GM23248 (cell line): ENCODE measurements around the gene HINT1. TPM values are rescaled to one million over a fixed set of nuclear protein-coding genes. Genes with fewer than 3 reads are reported as not detected.

Experiments used
- DNase-seq: peaks from one replicate; pipeline ENCODE4 v3.0.0-alpha.2; 2015
- H2AFZ ChIP-seq: fragments of 200-600 bp; sonication (generic); 2 replicates; pipeline ENCODE4 v1.6.1; 2016; ENCODE audit warnings: antibody characterized with exemption
- H3F3A ChIP-seq: fragments of 200-600 bp; sonication (generic); 2 replicates; pipeline ENCODE4 v1.6.1; 2016; ENCODE audit warnings: mild to moderate bottlenecking, antibody characterized with exemption, mixed run types; ENCODE audit not compliant: insufficient read depth
- H3K27ac ChIP-seq: fragments of 200-600 bp; sonication (generic); 2 replicates; pipeline ENCODE4 v1.5.1; 2016; ENCODE audit warnings: mild to moderate bottlenecking
- H3K27me3 ChIP-seq: fragments of 200-600 bp; sonication (generic); replicated peaks from 2 replicates; pipeline ENCODE4 v1.6.1; 2016; ENCODE audit warnings: mild to moderate bottlenecking; ENCODE audit not compliant: insufficient read depth
- H3K36me3 ChIP-seq: fragments of 200-600 bp; sonication (generic); 2 replicates; pipeline ENCODE4 v1.6.1; 2016; ENCODE audit warnings: low read depth, mild to moderate bottlenecking
- H3K4me1 ChIP-seq: fragments of 200-600 bp; sonication (generic); 2 replicates; pipeline ENCODE4 v1.6.1; 2016; ENCODE audit warnings: mild to moderate bottlenecking; ENCODE audit not compliant: insufficient read depth
- H3K4me2 ChIP-seq: fragments of 200-600 bp; sonication (generic); one replicate; pipeline ENCODE4 v1.6.1; 2016; ENCODE audit warnings: mild to moderate bottlenecking; ENCODE audit not compliant: unreplicated experiment
- H3K4me3 ChIP-seq: fragments of 200-600 bp; sonication (generic); 2 replicates; pipeline ENCODE4 v1.5.1; 2016; ENCODE audit warnings: mild to moderate bottlenecking
- H3K79me2 ChIP-seq: fragments of 200-600 bp; sonication (generic); 2 replicates; pipeline ENCODE4 v1.6.1; 2016; ENCODE audit warnings: mild to moderate bottlenecking; ENCODE audit not compliant: insufficient read depth
- H3K9ac ChIP-seq: fragments of 200-600 bp; sonication (generic); 2 replicates; pipeline ENCODE4 v1.6.1; 2016; ENCODE audit warnings: mild to moderate bottlenecking
- H3K9me2 ChIP-seq: fragments of 200-600 bp; sonication (generic); 2 replicates; pipeline ENCODE4 v1.6.1; 2016; ENCODE audit warnings: mixed run types, mild to moderate bottlenecking, moderate library complexity; ENCODE audit not compliant: insufficient read depth
- H3K9me3 ChIP-seq: fragments of 200-600 bp; sonication (generic); one replicate; pipeline ENCODE4 v1.6.1; 2017; ENCODE audit warnings: low read depth
- H4K20me1 ChIP-seq: fragments of 200-600 bp; sonication (generic); 2 replicates; pipeline ENCODE4 v1.6.0; 2016; ENCODE audit not compliant: insufficient read depth
- EZH2 ChIP-seq: fragments of 200-600 bp; sonication (generic); IDR thresholded peaks from 2 replicates; pipeline ENCODE4 v1.6.1; 2018; ENCODE audit warnings: antibody characterized with exemption, mild to moderate bottlenecking; ENCODE audit not compliant: insufficient read depth, poor library complexity, severe bottlenecking
- EZH2phosphoT487 ChIP-seq: fragments of 200-600 bp; sonication (generic); IDR thresholded peaks from 2 replicates; pipeline ENCODE4 v1.6.1; 2018; ENCODE audit warnings: antibody characterized with exemption, moderate library complexity, mild to moderate bottlenecking, low read depth; ENCODE audit not compliant: insufficient read depth
- WGBS, 2 experiments: methylation state at CpG; one replicate each; pipeline ENCODE4 v1.1.6; 2015 to 2017; ENCODE audit warnings: low lambda C conversion rate in 2 of 2, low coverage in 1 of 2; ENCODE audit errors: missing lambda C conversion rate in 2 of 2; 5-methylcytosine and 5-hydroxymethylcytosine counted together
- in situ Hi-C: fragments of 300-500 bp; cut with MboI; formaldehyde crosslinking; loops from 2 replicates; pipeline ENCODE4 v1.15.0; 2020
- polyA plus RNA-seq: library from polyadenylated mRNA; unstranded; fragments of >200 nt; fragmentation: Nextera tagmentation; extraction: Ambion mirVana; gene quantifications from 2 replicates; pipeline ENCODE4 v1.2.1, GENCODE V29; 2016
- total RNA-seq: library from RNA; depleted of rRNA; stranded (reverse); fragments of >200 nt; shearing (Covaris generic); gene quantifications from 2 replicates; pipeline ENCODE4 v1.2.3, GENCODE V29; 2014

Gene HINT1
- total and polyA plus RNA-seq, 2 experiments from 2014 or later, result 184 to 458 TPM

GRCh38 chr5:131170540-131171275 is 5.7 kb upstream of the HINT1 start, which contains the start of gene LYRM7:
TSS of gene LYRM7 (plus strand) at chr5:131170944. CDS start at chr5:131171021, 77 bp downstream.
- peak within 1 kb of the TSS; percentile 39 for H3K27ac ChIP-seq
- H3K4me1 ChIP-seq, result peaks cover 4% of the 10 kb centered on the region; the same call in 1 of the 2 replicates
- no peaks in the 10 kb centered on the region for H3K9me2 ChIP-seq
- 1% methylated on average over 41 to 42 of the region's 42 CpGs for WGBS, 2 experiments
- H3F3A ChIP-seq, result peaks cover 2% of the 10 kb centered on the region; the same call in 1 of the 2 replicates
- H3K4me3 ChIP-seq, result peak within 1 kb of the TSS; percentile 93
- H3K4me2 ChIP-seq, result peak within 1 kb of the TSS; percentile 94
- in situ Hi-C loops, result no loop called here
- peaks cover 21% of the 10 kb centered on the region for H3K79me2 ChIP-seq
- peak; percentile 100 for DNase-seq
- peak within 1 kb of the TSS; percentile 99 for H2AFZ ChIP-seq
- no peaks in the 10 kb centered on the region for H4K20me1 ChIP-seq
- H3K9me3 ChIP-seq, result no peaks in the 10 kb centered on the region
- peak within 1 kb of the TSS; percentile 85 for H3K9ac ChIP-seq
- no peaks in the 10 kb centered on the region for H3K27me3 ChIP-seq
- no peaks in the 10 kb centered on the region for H3K36me3 ChIP-seq
- TF ChIP-seq EZH2 (no peak), EZH2phosphoT487 (no peak)

- TF ChIP-seq EZH2phosphoT487 (no peak), EZH2 (no peak)
- in situ Hi-C loops, result loop anchor here (10.0 kb wide), 1 partner anchor 215 kb away; no protein-coding TSS in a partner anchor
- H3K4me2 ChIP-seq, result peak overlapping the region; percentile 94
- H3K9me2 ChIP-seq, result no peaks in the 10 kb centered on the region
- H3K36me3 ChIP-seq, result no peaks in the 10 kb centered on the region
- H3K9me3 ChIP-seq, result no peaks in the 10 kb centered on the region
- peak overlapping the region; percentile 99 for H2AFZ ChIP-seq
- peak; percentile 15 for DNase-seq
- peaks cover 6% of the 10 kb centered on the region; the same call in 1 of the 2 replicates for H3F3A ChIP-seq
- H3K4me1 ChIP-seq, result peaks cover 4% of the 10 kb centered on the region; the same call in 1 of the 2 replicates
- 27 to 28% methylated on average over 16 of the region's 16 CpGs for WGBS, 2 experiments
- peak overlapping the region; percentile 38; the same call in 1 of the 2 replicates for H3K27ac ChIP-seq
- H3K79me2 ChIP-seq, result peaks cover 21% of the 10 kb centered on the region
- H3K9ac ChIP-seq, result peak overlapping the region; percentile 85
- H4K20me1 ChIP-seq, result no peaks in the 10 kb centered on the region
- H3K4me3 ChIP-seq, result peak overlapping the region; percentile 93
- H3K27me3 ChIP-seq, result no peaks in the 10 kb centered on the region
Measured at GRCh38 chr5:131169810-131170539, 4.9 kb upstream of the HINT1 start.

- peaks cover 14% of the 10 kb centered on the region for H3K4me1 ChIP-seq
- H3F3A ChIP-seq, result peaks cover 18% of the 10 kb centered on the region
- H3K9ac ChIP-seq, result no peak overlapping the region
- no peak overlapping the region for H3K27ac ChIP-seq
- WGBS, 2 experiments, result 90 to 94% methylated on average over 5 of the region's 5 CpGs
- H3K4me3 ChIP-seq, result no peak overlapping the region
- TF ChIP-seq EZH2, result no peak
- TF ChIP-seq EZH2phosphoT487, result no peak
- no peak overlapping the region for H2AFZ ChIP-seq
- DNase-seq, result no peak
- H3K4me2 ChIP-seq, result no peak overlapping the region
- H3K36me3 ChIP-seq, result no peaks in the 10 kb centered on the region
- H4K20me1 ChIP-seq, result no peaks in the 10 kb centered on the region
- no peaks in the 10 kb centered on the region for H3K9me2 ChIP-seq
- H3K9me3 ChIP-seq, result no peaks in the 10 kb centered on the region
- in situ Hi-C loops, result loop anchor here (10.0 kb wide), 1 partner anchor 217 kb away; no protein-coding TSS in a partner anchor
- no peaks in the 10 kb centered on the region for H3K27me3 ChIP-seq
- H3K79me2 ChIP-seq, result peaks cover 32% of the 10 kb centered on the region
Measured at GRCh38 chr5:131167615-131168014, 2.6 kb upstream of the HINT1 start.
